Testis (tissue), 3 donors: ENCODE measurements around the gene UBQLN4. TPM values are rescaled to one million over a fixed set of nuclear protein-coding genes. Genes with fewer than 3 reads are reported as not detected.

Experiments used
- DNase-seq: peaks from one replicate; pipeline ENCODE4 v3.0.0-alpha.2; 2019
- H3K27ac ChIP-seq, 2 donors: fragments of 200-600 bp; sonication (generic); one replicate each; pipeline ENCODE4 v1.5.1; 2019
- H3K27me3 ChIP-seq: fragments of 200-600 bp; sonication (generic); one replicate; pipeline ENCODE4 v1.5.1; 2019
- H3K36me3 ChIP-seq: fragments of 200-600 bp; sonication (generic); one replicate; pipeline ENCODE4 v1.5.1; 2017; ENCODE audit warnings: low read depth; ENCODE audit errors: missing control alignments
- H3K4me1 ChIP-seq: fragments of 200-600 bp; sonication (generic); one replicate; pipeline ENCODE4 v1.5.1; 2019
- H3K4me3 ChIP-seq, 2 donors: fragments of 200-600 bp; sonication (generic); one replicate each; pipeline ENCODE4 v1.5.1; 2017 to 2019
- H3K9me3 ChIP-seq: fragments of 200-600 bp; sonication (generic); one replicate; pipeline ENCODE4 v1.5.1; 2017
- POLR2A ChIP-seq: fragments of 450-650 bp; IDR thresholded peaks from one replicate; pipeline ENCODE4 v1.6.1; 2017; ENCODE audit warnings: antibody characterized with exemption, mild to moderate bottlenecking, moderate library complexity
- WGBS, 2 donors: methylation state at CpG; one replicate each; pipeline ENCODE4 v1.1.5; 2018; 5-methylcytosine and 5-hydroxymethylcytosine counted together
- intact Hi-C: fragments of 100-400 bp; cut with DNase I; formaldehyde crosslinking; loops from one replicate; pipeline ENCODE4 v1.15.1; 2023; ENCODE audit warnings: low total_unique reads
- polyA plus RNA-seq: library from polyadenylated mRNA; stranded (reverse); fragments of 350-450 nt; fragmentation: Illumina TruSeq; extraction: RNeasy Lipid Tissue Mini Kit (QIAGEN cat#74804); gene quantifications from one replicate; pipeline ENCODE4 v1.2.3, GENCODE V29; 2014; ENCODE audit warnings: low read depth, low replicate concordance; ENCODE audit not compliant: insufficient read depth
- total RNA-seq, 2 donors: library from RNA; depleted of rRNA; stranded (reverse); fragments of >200 nt; gene quantifications; one replicate each; pipeline ENCODE4 v1.2.3, GENCODE V29; 2016
- TF ChIP-seq, protein P1 (sequence below), 3 experiments: fragments of 450-650 bp in 2 of 3; fragments of 200-600 bp in 1 of 3; sonication (generic) in 1 of 3; IDR thresholded peaks; one replicate each; pipeline ENCODE4 v1.5.1; 2016 to 2019; ENCODE audit warnings: antibody characterized with exemption in 3 of 3, mild to moderate bottlenecking in 2 of 3, moderate library complexity in 1 of 3

UBQLN4 gene
- total and polyA plus RNA-seq, 3 donors from 2014 or later, result 34.4 to 42.7 (median 41.0) TPM

GRCh38 chr1:156099282-156099681 lies 45.7 kb upstream of the UBQLN4 start:
- intact Hi-C loops, result loop anchor here (5.0 kb wide), 1 partner anchor 38 kb away; no protein-coding TSS in a partner anchor
- no peaks in the 10 kb centered on the region for H3K36me3 ChIP-seq
- no peaks in the 10 kb centered on the region for H3K9me3 ChIP-seq
- no peak overlapping the region for H3K27ac ChIP-seq
- no peak for DNase-seq
- TF ChIP-seq, protein P1, sequence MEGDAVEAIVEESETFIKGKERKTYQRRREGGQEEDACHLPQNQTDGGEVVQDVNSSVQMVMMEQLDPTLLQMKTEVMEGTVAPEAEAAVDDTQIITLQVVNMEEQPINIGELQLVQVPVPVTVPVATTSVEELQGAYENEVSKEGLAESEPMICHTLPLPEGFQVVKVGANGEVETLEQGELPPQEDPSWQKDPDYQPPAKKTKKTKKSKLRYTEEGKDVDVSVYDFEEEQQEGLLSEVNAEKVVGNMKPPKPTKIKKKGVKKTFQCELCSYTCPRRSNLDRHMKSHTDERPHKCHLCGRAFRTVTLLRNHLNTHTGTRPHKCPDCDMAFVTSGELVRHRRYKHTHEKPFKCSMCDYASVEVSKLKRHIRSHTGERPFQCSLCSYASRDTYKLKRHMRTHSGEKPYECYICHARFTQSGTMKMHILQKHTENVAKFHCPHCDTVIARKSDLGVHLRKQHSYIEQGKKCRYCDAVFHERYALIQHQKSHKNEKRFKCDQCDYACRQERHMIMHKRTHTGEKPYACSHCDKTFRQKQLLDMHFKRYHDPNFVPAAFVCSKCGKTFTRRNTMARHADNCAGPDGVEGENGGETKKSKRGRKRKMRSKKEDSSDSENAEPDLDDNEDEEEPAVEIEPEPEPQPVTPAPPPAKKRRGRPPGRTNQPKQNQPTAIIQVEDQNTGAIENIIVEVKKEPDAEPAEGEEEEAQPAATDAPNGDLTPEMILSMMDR (IDR thresholded peaks at IDR 0.05), result no peak
- TF ChIP-seq POLR2A, result no peak
- H3K27me3 ChIP-seq, result no peaks in the 10 kb centered on the region
- peaks cover 37% of the 10 kb centered on the region for H3K4me1 ChIP-seq
- H3K4me3 ChIP-seq, result no peak overlapping the region
- 79 to 83% methylated on average over 3 of the region's 3 CpGs for WGBS, 2 donors

DNA sequence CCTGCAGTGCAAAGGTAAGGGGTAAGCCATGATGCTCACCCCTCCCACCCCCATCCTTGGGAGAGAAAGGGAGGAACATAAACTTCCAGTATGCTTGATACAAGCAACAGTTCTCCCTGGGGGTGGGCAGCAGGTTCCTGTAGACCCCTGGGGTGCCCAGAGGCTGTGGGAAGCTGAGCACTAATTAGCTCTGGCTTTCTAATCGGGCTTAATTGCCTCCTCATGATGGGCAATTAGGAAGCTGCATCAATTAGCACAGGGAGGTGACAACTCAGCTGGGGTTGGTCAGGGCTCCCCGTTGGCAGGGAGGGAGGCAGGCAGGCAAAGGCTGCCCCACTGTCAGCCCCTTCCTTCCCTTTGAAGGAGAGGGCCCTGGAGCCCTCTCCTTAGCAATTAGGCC lies 45.2 kb upstream of the UBQLN4 start:
- 83 to 90% methylated on average over 2 of the region's 2 CpGs for WGBS, 2 donors
- Histone ChIP-seq H3K9me3 (no peaks in the 10 kb centered on the region), H3K4me1 (peaks cover 32% of the 10 kb centered on the region), H3K27ac (no peak overlapping the region), H3K4me3 (no peak overlapping the region), H3K27me3 (no peaks in the 10 kb centered on the region), H3K36me3 (no peaks in the 10 kb centered on the region)
- TF ChIP-seq POLR2A, result no peak
- TF ChIP-seq, protein P1 (IDR thresholded peaks at IDR 0.05), result no peak
- DNase-seq, result no peak
- intact Hi-C loops, result loop anchor here (5.0 kb wide), 1 partner anchor 39 kb away; no protein-coding TSS in a partner anchor

GRCh38 chr1:156097499-156098178 lies 44.0 kb upstream of the UBQLN4 start:
- WGBS, 2 donors, result 86 to 88% methylated on average over 4 to 9 of the region's 9 CpGs
- H3K27ac ChIP-seq, result no peak overlapping the region
- no peak for TF ChIP-seq POLR2A
- TF ChIP-seq, protein P1 (IDR thresholded peaks at IDR 0.05), result no peak
- intact Hi-C loops, result loop anchor here (5.0 kb wide), 1 partner anchor 40 kb away; no protein-coding TSS in a partner anchor
- no peaks in the 10 kb centered on the region for H3K27me3 ChIP-seq
- DNase-seq, result no peak
- H3K4me1 ChIP-seq, result peaks cover 22% of the 10 kb centered on the region
- H3K4me3 ChIP-seq, result no peak overlapping the region
- no peaks in the 10 kb centered on the region for H3K36me3 ChIP-seq
- H3K9me3 ChIP-seq, result no peaks in the 10 kb centered on the region

DNA sequence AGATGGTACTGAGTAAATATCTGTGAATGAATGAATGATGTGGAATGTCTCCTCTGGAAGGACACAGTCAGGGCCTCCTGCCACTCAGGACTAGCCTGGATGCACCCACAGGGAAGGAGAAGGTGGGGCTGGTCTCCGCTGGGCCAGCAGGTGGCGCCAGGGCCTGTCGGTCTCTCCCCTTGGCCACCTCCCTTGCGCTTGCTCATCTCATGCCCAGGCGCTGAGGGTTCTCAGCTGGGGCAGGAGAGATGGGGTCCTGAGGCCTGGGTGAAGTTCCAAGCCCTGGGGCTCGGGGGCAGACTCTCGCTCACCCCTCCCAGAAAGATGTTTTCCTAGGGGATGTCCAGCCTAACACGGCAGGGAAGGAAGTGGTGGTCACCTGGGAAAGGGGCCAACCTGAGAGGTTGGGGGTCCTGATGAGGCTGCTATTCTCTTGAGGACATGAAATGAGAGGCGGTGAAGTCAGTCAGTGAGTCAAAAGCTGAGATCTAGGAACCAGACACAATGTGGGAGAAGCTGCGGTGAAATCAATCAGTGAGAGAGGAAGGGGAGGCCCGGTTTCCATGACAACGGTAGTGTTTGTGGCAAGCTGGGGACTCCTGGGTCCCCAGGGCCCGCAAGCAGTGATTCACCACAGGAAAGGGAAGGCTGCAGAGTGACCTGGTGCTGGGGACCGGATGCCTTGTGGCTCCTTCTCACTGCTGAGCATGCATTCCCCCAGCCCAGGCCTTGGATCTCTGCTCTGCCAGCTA lies 43.2 kb upstream of the UBQLN4 start:
- 45 to 55% methylated on average over 9 to 14 of the region's 14 CpGs for WGBS, 2 donors
- no peaks in the 10 kb centered on the region for H3K27me3 ChIP-seq
- TF ChIP-seq, protein P1 (IDR thresholded peaks at IDR 0.05), result peak; percentile 92 to 95 (median 93)
- TF ChIP-seq POLR2A, result no peak
- H3K27ac ChIP-seq, result peak overlapping the region in 1 of 2 donors; percentile 82
- no peaks in the 10 kb centered on the region for H3K9me3 ChIP-seq
- no peak overlapping the region for H3K4me3 ChIP-seq
- peak; percentile 93 for DNase-seq
- H3K4me1 ChIP-seq, result peaks cover 15% of the 10 kb centered on the region
- intact Hi-C loops, result loop anchor here (5.0 kb wide), 1 partner anchor 40 kb away; no protein-coding TSS in a partner anchor
- H3K36me3 ChIP-seq, result no peaks in the 10 kb centered on the region
